ENCODE results near the gene TRIM21.
A peak's percentile ranks its signal among the peaks of the same experiment; 100 is the strongest.
"Not testable (repeated sequence)": the region's sequence is repeated elsewhere in the genome, so short reads cannot be mapped to it uniquely, and the experiment has no call there.

TRIM21 gene

DNA sequence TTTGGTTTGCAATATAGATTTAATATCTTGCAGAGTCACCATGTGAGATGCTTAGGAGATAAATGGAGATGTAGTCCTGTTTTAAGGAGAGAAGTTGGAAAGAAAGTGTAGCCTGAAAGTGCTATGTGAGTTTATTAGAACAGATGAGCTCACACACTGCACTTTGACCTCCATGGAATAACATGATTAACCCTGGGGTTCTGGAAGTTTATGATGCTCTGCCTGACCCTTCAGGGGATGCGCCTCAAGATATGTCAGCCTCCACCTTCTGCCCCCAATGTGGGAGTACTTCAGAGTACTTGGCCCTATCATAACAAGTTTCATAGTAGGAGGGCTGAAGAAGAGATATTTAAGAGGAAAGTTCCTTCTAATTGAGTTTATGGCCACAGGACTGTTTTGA lies 23.3 kb upstream of the TRIM21 start:
- H3K4me3 ChIP-seq (ENCODE audit: low read depth, low read length) = no peak overlapping the region
- TF ChIP-seq, protein P1, sequence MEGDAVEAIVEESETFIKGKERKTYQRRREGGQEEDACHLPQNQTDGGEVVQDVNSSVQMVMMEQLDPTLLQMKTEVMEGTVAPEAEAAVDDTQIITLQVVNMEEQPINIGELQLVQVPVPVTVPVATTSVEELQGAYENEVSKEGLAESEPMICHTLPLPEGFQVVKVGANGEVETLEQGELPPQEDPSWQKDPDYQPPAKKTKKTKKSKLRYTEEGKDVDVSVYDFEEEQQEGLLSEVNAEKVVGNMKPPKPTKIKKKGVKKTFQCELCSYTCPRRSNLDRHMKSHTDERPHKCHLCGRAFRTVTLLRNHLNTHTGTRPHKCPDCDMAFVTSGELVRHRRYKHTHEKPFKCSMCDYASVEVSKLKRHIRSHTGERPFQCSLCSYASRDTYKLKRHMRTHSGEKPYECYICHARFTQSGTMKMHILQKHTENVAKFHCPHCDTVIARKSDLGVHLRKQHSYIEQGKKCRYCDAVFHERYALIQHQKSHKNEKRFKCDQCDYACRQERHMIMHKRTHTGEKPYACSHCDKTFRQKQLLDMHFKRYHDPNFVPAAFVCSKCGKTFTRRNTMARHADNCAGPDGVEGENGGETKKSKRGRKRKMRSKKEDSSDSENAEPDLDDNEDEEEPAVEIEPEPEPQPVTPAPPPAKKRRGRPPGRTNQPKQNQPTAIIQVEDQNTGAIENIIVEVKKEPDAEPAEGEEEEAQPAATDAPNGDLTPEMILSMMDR (IDR thresholded peaks at IDR 0.05; ENCODE audit: low read depth, low read length) = no peak

DNA sequence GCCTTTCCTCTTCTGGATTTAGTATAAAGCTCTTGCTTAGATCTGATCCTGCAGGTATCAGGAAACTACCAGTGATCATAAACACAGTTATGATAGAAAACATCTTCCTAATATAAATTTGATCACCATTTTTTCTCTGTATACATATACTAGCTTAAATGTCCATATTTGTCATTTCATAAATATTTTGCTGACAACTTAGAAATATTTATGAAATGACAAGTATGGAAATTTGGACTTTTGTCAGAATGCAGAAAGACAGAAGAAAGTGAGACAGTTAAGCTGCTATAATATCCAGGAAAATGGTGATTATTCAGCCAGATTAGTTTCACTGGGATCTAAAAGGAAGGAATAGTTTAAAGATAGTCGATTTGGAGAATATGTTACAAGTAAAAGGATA lies 22.8 kb upstream of the TRIM21 start:
- H3K4me3 ChIP-seq (ENCODE audit: low read depth, low read length) = no peak overlapping the region
- TF ChIP-seq, protein P1 (IDR thresholded peaks at IDR 0.05; ENCODE audit: low read depth, low read length) = no peak

DNA sequence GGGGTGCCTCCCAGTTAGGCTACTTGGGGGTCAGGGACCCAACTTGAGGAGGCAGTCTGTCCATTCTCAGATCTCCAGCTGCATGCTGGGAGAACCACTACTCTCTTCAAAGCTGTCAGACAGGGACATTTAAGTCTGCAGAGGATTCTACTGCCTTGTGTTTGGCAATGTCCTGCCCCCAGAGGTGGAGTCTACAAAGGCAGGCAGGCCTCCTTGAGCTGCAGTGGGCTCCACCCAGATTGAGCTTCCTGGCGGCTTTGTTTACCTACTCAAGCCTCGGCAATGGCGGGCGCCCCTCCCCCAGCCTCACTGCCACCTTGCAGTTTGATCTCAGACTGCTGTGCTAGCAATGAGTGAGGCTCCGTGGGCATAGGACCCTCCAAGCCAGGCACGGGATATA lies 12.7 kb upstream of the TRIM21 start:
- not testable (repeated sequence) for H3K4me3 ChIP-seq (ENCODE audit: low read depth, low read length)

DNA sequence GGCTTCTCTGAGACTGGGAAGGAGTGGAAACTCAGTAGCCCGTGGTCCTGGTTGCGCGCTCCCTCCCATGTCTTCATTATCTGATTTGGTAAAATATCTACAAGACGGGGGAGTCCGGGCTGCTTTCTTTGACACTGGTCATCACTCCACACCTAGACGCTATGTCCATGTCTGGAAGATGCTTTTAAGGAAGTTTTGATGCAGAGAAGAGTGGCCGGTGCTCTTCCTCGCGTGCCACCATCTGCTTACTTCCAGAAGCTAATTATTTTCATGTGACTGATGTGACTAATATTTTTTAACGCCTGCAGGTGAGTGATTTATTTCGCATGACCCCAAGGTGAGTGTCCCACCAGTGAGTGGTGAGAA lies 339 bp upstream of the TRIM21 start:
- H3K4me3 ChIP-seq (ENCODE audit: low read depth, low read length) = peak overlapping the region; percentile 84
- TF ChIP-seq, protein P1 (IDR thresholded peaks at IDR 0.05; ENCODE audit: low read depth, low read length) = no peak

DNA sequence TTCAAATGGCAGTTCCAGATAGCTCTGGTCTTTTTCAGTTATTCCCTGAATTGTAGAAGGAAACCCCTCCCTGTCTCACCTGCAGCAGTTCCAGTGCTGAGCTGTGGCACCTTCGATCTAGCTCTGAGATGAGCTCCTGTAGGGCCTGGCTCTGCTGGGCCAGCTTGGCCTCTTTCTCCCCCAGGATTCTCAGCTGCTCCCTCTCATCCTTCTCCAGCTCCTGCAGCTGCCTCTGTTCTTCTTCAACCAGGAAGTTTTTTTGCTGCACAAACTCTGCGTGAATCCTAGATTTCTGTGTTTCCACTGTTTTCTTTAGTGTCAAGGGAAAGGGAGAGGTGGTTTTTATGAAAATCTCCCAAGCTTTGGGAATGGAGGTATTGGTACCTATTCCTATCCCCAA lies 5.3 kb downstream of the TRIM21 start:
- TF ChIP-seq, protein P1 (IDR thresholded peaks at IDR 0.05; ENCODE audit: low read depth, low read length) = no peak

DNA sequence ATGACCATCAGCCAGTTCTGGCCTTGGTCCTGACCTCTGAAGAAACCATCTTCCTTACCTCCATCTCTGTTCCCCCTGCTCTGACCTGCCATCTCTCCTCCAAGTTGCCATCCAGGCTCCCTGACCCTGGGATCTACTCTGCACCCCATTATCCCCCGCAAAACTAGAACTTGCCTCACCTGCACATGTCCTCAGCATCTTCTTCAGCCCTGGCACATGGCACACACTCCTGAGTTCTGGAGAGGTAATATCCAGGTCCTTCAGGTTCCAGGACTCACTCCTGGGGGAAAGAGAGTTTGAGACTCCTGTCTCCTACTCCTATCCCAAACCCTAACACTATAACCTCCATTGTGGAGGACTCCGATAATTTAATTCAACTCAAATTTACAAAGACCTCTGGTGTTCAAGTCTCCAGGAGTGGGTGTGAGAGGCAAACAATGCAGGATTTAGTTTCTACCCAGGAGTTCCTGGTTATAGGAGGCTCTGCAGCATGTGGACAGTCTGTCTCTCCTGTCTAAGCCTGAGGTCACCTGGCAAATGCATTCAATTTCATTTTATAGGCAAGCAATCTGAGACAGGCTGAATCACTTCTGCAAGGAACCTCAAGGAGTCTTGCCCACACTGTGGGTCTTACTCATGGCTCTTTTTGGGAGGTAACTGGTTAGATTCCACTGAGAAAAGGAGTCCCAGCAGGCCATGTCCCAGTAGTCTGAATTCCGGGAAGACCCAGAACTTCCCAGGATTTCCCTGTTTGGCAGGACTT lies 7.3 kb downstream of the TRIM21 start:
- H3K4me3 ChIP-seq (ENCODE audit: low read depth, low read length) = no peak overlapping the region
- TF ChIP-seq, protein P1 (IDR thresholded peaks at IDR 0.05; ENCODE audit: low read depth, low read length) = no peak

More for the DNA sequence above, 5.3 kb downstream of the TRIM21 start:
- H3K4me3 ChIP-seq (ENCODE audit: low read depth, low read length) = no peak overlapping the region

DNA sequence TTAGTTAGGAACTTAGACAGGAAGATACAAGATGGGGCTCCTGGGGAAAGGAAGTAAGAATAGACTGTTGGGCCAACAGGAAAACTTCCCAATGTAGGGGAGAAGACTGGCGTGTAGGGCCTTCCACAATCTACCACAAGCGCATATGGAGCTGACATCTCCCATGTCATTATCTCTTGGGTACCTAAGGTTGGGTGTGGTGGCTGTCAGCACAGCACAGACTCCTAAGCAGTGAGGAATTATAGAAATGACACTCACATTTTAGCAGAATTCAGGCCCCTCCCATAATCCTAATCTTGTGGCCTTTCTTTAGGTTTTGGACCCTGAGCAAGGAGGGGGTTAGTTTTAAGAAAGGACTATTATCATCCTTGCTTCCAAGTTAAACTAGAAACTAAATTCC lies 11.6 kb downstream of the TRIM21 start:
- H3K4me3 ChIP-seq (ENCODE audit: low read depth, low read length) = no peak overlapping the region
- TF ChIP-seq, protein P1 (IDR thresholded peaks at IDR 0.05; ENCODE audit: low read depth, low read length) = no peak

All from WI38 (cell line).